Suppressor macrophage treated with lipopolysaccharide for 1 hour (primary cell): ENCODE data around the gene ZNF710.

Experiments
- DNase-seq, 3 donors: peaks; one replicate each; pipeline ENCODE4 v3.0.0-alpha.2; 2020 to 2022

ZNF710 gene

GRCh38 chr15:89993349-89993748 is 7.8 kb upstream of the ZNF710 start:
- DNase-seq: peak; percentile 49 to 69 (median 64)

- no peak for DNase-seq
Observed at GRCh38 chr15:89997079-89997478, 4.0 kb upstream of the ZNF710 start.

GRCh38 chr15:89998141-89998661 is 2.9 kb upstream of the ZNF710 start:
- peak; percentile 68 to 82 (median 77) for DNase-seq

GRCh38 chr15:89998923-89999675 is 2.0 kb upstream of the ZNF710 start:
- no peak for DNase-seq

GRCh38 chr15:89999676-90000185 is 1.4 kb upstream of the ZNF710 start:
- DNase-seq: peak in 1 of 3 donors; percentile 24

GRCh38 chr15:90000186-90001001 is 730 bp upstream of the ZNF710 start:
- peak in 2 of 3 donors; percentile 30 to 50 for DNase-seq

- DNase-seq: peak; percentile 75 to 88 (median 79)
Observed at GRCh38 chr15:90001683-90002427, 731 bp downstream of the ZNF710 start.

- peak; percentile 61 to 71 (median 66) for DNase-seq
Observed at GRCh38 chr15:90002428-90002844, 1.3 kb downstream of the ZNF710 start.

GRCh38 chr15:90003736-90004135 is 2.6 kb downstream of the ZNF710 start:
- no peak for DNase-seq

- DNase-seq: peak in 1 of 3 donors; percentile 54
Observed at GRCh38 chr15:90004252-90004651, 3.1 kb downstream of the ZNF710 start.

GRCh38 chr15:90004671-90005070 is 3.5 kb downstream of the ZNF710 start:
- DNase-seq: peak; percentile 94 to 99 (median 98)

GRCh38 chr15:90006217-90007075 is 5.3 kb downstream of the ZNF710 start:
- DNase-seq: no peak

GRCh38 chr15:90007076-90007460 is 5.9 kb downstream of the ZNF710 start:
- no peak for DNase-seq

- no peak for DNase-seq
Observed at GRCh38 chr15:90008607-90009006, 7.5 kb downstream of the ZNF710 start.

GRCh38 chr15:90009301-90010022 is 8.3 kb downstream of the ZNF710 start:
- peak; percentile 48 to 50 (median 48) for DNase-seq

- no peak for DNase-seq
Observed at GRCh38 chr15:90011705-90012104, 10.6 kb downstream of the ZNF710 start.

GRCh38 chr15:90013503-90013937 is 12.4 kb downstream of the ZNF710 start:
- DNase-seq: peak; percentile 54 to 72 (median 70)

GRCh38 chr15:90015294-90015693 is 14.2 kb downstream of the ZNF710 start:
- DNase-seq: peak in 2 of 3 donors; percentile 51 to 64

- peak in 1 of 3 donors; percentile 45 for DNase-seq
Observed at GRCh38 chr15:90015749-90016148, 14.6 kb downstream of the ZNF710 start.

- no peak for DNase-seq
Observed at GRCh38 chr15:90016721-90017120, 15.6 kb downstream of the ZNF710 start.
